Erythroblast (primary cell): ENCODE data around the gene SYT14.

Source experiments
- GATA1 ChIP-seq: IDR thresholded peaks from 2 replicates; pipeline ENCODE4 v1.6.1; 2011; ENCODE audit warnings: low read depth, mild to moderate bottlenecking, control low read depth, low read length, moderate library complexity
- POLR2A ChIP-seq: IDR thresholded peaks from 2 replicates; pipeline ENCODE4 v1.6.1; 2011; ENCODE audit warnings: mild to moderate bottlenecking, low read length

GRCh38 chr1:210124736-210125135, 186.7 kb downstream of the SYT14 start:
- TF ChIP-seq POLR2A (no peak), GATA1 (no peak)
